GM18517 (cell line): ENCODE measurements around the gene SALL4.
"Not testable (repeated sequence)": the region's sequence is repeated elsewhere in the genome, so short reads cannot be mapped to it uniquely, and the experiment has no call there.

Experiments
- ATAC-seq: cut with Tn5 transposase; IDR thresholded peaks from one replicate; pipeline ENCODE4 v1.9.1; 2021; ENCODE audit warnings: mild to moderate bottlenecking, moderate library complexity; ENCODE audit not compliant: unreplicated experiment

The SALL4 gene

GRCh38 chr20:51803148-51803854 lies 980 bp upstream of the SALL4 start:
- no peak for ATAC-seq

- ATAC-seq: no peak
Measured at GRCh38 chr20:51801823-51802123, 548 bp downstream of the SALL4 start.

GRCh38 chr20:51801122-51801822 lies 1.0 kb downstream of the SALL4 start:
- ATAC-seq: no peak

GRCh38 chr20:51800872-51801121 lies 1.5 kb downstream of the SALL4 start:
- no peak for ATAC-seq

- no peak for ATAC-seq
Measured at GRCh38 chr20:51800060-51800871, 2.1 kb downstream of the SALL4 start.

GRCh38 chr20:51799401-51799860 lies 2.9 kb downstream of the SALL4 start:
- ATAC-seq: no peak

- no peak for ATAC-seq
Measured at GRCh38 chr20:51797357-51798025, 4.8 kb downstream of the SALL4 start.

GRCh38 chr20:51796340-51796739 lies 6.0 kb downstream of the SALL4 start:
- no peak for ATAC-seq

GRCh38 chr20:51792960-51793359 lies 9.4 kb downstream of the SALL4 start:
- no peak for ATAC-seq

GRCh38 chr20:51791626-51792025 lies 10.7 kb downstream of the SALL4 start:
- no peak for ATAC-seq

GRCh38 chr20:51790256-51790655 lies 12.1 kb downstream of the SALL4 start:
- ATAC-seq: no peak

GRCh38 chr20:51789434-51789833 lies 12.9 kb downstream of the SALL4 start:
- ATAC-seq: no peak

- ATAC-seq: no peak
Measured at GRCh38 chr20:51788822-51789221, 13.5 kb downstream of the SALL4 start.

- no peak for ATAC-seq
Measured at GRCh38 chr20:51784299-51784698, 18.0 kb downstream of the SALL4 start.

GRCh38 chr20:51778229-51778759 lies 24.0 kb downstream of the SALL4 start:
- not testable (repeated sequence) for ATAC-seq

- ATAC-seq: no peak
Measured at GRCh38 chr20:51775241-51775640, 27.1 kb downstream of the SALL4 start.

GRCh38 chr20:51772236-51772635 lies 30.1 kb downstream of the SALL4 start:
- no peak for ATAC-seq

GRCh38 chr20:51769976-51770615 lies 32.2 kb downstream of the SALL4 start:
- ATAC-seq: no peak

- ATAC-seq: no peak
Measured at GRCh38 chr20:51768759-51769517, 33.4 kb downstream of the SALL4 start.
